Measurements from ENCODE around the gene C3orf20.

- TF ChIP-seq CTCF (IDR thresholded peaks at IDR 0.05) (no peak), POLR2AphosphoS5 (IDR thresholded peaks at IDR 0.05; ENCODE audit: low read depth, low read length) (no peak)
Observed at GRCh38 chr3:14810801-14811661, 136.1 kb downstream of the C3orf20 start.
